GM18873 (cell line): Measurements from ENCODE around the gene CEP85.
"Not testable (repeated sequence)": the region's sequence is repeated elsewhere in the genome, so short reads cannot be mapped to it uniquely, and the experiment has no call there.

Experiments used
- ATAC-seq: cut with Tn5 transposase; IDR thresholded peaks from one replicate; pipeline ENCODE4 v1.9.1; 2021; ENCODE audit warnings: mild to moderate bottlenecking, moderate library complexity, moderate number of reproducible peaks; ENCODE audit not compliant: unreplicated experiment, low FRiP score

CEP85 gene

GRCh38 chr1:26289158-26290059, 55.4 kb downstream of the CEP85 start:
- no peak for ATAC-seq

DNA sequence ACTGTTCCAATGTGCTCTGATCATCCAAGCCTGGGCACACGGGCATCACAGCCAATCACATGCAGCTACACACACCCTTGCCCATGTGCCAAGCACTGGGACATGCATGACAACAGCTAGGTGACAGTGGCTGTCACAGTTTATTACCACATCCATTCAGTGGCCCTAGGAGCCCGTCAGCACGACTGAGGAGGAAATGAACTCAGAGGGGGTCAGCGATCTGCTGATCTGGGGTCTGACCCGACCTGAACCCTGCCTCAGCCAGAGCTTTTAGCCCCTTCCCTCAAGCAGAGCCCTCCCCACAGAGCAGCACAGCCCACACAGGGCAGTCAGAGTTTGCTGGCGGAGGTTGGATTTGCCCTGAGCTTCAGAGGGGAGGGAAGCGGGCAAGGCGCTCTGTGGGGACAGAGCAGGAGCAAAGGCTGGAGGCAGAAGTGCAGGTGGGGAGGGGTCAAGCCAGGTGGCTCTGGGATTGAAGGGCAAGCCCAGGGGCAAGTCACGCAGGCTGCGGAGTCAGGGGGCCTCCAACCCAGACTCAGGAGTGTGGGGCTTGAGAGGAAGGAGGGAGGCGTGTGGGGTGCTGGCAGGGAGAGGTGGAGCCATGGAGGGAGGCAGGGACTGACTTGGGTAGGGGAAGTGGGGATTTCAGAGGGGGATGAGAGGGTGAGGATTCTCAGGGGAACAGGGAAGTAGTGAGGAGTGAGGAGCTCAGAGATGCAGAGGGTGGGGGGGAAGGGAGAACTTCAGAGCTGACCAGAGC, 56.3 kb downstream of the CEP85 start:
- no peak for ATAC-seq

DNA sequence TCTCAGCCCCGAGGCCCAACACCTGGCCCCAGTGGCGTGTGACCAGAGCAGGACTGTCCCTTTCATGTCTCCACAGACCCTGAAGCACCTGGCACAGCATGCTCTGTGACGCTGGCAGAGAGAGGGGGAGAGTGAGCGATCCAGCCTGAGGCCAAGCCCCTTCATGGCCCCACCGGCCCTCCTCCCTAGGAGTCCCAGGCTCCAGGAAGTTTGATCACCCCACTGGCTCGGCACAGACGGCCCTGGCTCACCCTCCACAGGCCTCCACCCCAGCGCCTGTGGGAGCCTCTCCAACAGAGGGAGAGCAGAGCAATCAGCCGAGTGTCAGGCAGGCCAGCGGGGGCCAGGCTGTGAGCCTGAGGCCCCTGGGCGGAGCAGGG, 56.9 kb downstream of the CEP85 start:
- ATAC-seq: no peak

- no peak for ATAC-seq
Observed at GRCh38 chr1:26291433-26291832, 57.4 kb downstream of the CEP85 start.

- no peak for ATAC-seq
Observed at GRCh38 chr1:26291939-26292338, 57.9 kb downstream of the CEP85 start.

DNA sequence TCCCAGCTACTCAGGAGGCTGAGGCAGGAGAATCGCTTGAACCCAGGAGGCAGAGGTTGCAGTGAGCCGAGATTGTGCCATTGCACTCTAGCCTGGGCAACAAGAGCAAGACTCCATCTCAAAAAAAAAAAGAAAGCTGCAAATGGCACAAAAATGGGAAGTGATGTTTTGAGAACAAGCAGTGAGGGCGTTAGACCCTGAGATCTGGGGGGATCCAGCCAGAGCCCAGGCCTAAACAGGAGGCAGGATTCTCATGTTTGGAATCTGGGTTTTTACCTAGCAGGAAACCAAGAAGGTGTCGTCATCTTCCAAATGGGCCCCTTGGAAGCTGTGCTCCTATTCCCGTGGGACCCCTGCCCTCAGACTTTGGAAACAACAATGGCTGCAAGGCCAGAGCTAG, 58.7 kb downstream of the CEP85 start:
- ATAC-seq: not testable (repeated sequence)

GRCh38 chr1:26293911-26294463, 60.0 kb downstream of the CEP85 start:
- no peak for ATAC-seq

- ATAC-seq: no peak
Observed at GRCh38 chr1:26295194-26296138, 61.5 kb downstream of the CEP85 start.

GRCh38 chr1:26296340-26297056, 62.5 kb downstream of the CEP85 start:
- no peak for ATAC-seq

DNA sequence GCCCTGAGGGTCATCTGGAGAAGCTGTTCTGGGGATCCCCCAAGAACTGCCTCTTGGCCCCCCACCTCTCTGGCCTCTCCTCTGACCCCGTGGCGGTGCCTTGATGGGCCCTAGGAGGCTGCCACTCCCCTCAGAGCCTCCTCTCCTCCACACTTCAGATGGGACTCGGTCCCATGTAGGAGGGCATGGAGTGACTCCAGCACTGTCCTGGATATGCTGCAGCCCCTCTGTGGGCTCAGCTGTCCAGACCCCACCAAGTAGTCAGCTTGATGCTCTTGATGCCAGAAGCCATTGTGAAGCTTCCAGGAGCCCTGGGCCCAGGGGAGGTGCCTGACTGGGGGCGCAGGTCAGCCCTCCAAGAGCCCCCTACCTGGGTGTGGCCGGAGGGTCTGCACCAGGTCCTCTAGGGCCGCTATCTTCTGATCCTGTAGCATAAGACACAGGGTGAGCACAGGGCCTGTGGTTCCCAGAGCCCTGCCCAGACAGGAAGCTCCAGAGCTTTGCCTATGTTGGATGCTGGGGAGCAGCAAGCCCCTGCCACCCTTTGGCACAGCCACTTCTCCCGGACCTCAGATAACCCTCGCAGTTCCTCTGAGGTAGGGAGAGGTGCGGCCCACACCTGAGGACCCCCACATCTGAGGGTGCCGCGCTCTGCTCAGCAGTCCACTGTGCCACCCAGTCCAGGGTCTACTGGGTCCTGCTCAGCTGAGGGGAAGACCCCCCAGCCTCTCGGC, 63.2 kb downstream of the CEP85 start:
- no peak for ATAC-seq

DNA sequence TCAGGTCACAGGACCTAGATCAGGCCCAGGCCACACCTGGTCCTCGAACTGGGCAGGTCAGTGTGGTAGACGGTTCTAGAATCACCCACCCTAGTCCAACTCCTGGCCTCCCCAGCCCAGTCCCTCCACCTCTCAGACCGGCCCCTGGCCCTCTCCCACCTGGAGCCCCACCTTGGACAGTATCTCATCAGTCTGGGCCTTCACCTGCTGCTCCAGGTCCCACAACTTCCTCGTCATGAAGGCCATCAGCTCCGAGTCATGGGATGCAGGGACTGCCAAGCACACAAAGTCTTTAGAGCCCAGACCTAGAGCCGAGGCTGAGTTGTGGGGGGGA, 63.8 kb downstream of the CEP85 start:
- ATAC-seq: no peak

DNA sequence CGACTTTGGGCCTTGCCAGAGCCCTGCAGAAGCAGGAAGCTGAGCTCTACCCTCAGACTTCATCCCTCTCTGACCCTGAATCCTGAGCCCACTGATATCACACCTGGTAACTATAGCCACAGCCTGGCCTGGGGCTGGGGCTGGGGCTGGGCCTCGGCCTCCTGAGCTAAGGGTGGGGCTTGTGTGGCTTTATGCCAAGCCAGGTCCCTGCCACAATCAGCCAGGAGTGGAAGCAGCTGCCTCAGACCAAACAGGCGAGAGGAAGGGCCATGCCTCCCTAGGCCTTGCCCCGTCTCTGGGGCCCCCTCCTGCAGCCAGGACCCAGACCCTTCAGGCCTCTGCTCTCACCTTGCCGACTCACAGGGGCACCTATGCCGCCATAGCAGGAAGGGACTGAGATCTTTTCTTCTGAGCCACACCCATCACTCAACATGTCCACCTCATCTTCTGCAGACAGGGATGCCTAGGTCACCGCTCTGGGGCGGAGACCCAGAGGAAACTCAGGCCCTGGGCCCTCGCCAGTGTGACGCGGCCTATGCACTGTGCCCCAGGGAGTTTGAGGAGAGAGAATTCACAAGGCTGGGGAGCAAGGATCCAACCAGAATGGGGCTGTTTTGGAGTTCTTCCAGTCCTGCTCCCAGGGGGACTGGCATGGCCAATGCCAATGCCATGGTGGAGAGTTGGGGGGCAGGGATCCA, 66.7 kb downstream of the CEP85 start:
- no peak for ATAC-seq

DNA sequence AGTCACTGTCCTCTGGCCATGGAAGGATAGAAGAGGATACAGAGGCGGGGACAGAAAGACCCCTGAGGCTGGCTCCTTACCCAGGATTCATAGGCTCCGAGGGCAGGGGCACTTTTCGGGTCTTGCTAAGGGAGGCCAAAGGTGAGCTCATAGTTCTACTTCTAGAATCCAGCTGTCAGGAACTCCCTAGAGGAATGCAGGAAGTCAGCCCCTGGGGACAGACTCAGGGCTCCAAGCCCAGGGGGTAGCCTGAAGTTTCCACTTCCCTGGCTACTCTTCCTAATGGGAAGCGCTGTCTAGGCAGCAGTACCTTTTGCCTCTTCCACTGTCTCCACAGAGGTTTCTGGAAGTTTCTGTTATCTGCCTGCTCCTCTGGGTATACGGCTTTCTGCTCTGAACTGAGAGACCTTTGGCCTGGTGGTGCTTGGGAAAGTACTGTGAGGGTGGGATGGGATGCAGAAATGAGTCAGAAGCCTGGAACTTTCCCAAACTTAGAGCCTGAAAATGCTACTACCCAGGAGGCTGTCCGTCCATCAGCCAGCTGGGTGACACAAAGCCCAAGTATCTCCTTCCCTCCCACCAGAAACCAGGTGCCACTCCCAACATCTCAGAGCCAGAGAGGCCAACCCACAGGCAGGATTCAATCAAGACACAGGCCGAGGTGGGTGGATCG, 68.9 kb downstream of the CEP85 start:
- no peak for ATAC-seq

- no peak for ATAC-seq
Observed at GRCh38 chr1:26305667-26306289, 71.8 kb downstream of the CEP85 start.

DNA sequence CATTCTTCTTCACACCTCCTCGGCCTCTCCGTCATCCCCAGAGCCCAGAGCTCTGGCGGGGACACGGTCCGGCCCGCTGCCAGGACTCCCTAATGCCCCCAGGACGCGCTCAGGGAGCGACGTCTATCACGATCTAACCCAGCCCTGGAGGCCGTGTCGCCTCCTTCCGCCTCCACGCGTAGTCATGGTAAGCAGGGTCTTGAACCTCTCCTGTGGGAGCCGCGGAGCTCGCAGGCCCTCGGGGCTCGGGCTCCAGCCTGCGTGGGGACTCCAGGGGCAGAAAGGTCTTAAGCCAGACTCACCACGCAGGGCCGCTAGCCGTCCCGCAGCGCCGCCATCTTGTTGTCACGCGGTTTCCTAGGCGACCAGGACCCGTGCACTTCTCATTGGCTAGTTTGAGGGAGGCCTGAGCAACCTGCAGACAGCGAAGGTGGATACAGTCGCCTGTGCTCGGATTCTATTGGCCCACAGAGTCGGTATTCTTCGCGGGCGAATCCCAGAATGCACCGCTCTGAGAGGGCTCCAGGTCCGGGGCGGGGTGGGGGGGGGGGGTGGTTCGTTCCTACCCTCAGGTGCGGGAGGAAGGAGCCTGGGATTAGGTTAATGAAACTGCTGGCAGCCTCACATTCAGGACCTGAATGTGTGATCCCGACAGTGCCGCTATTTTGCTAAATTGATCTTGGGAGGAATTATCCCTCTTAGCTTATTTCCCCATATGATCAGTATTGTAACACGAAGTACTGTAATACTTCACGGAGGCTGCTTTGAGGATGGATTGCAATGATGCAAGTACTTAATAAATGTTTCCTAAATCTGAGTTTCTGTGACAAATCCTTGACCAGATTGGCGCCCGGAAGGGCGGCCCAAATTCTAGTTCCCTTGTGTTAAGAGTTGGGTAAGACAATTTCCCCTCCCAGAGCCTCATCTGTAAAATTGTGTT, 72.6 kb downstream of the CEP85 start, which contains the start of gene UBXN11:
Gene UBXN11, minus strand, starts transcription at position 347 of the 940 bp plus-strand sequence. CDS start 3,753 bp downstream, outside the sequence.
- peak; percentile 94 for ATAC-seq

GRCh38 chr1:26307363-26307781, 73.4 kb downstream of the CEP85 start:
- ATAC-seq: peak; percentile 4
